Amygdala (tissue), 56 donors: ENCODE measurements around the gene WFDC6.

Experiments
- DNase-seq, 56 donors: peaks; one replicate each; lab custom pipeline; 2025; lab: John Stamatoyannopoulos, UW

Gene WFDC6

DNA sequence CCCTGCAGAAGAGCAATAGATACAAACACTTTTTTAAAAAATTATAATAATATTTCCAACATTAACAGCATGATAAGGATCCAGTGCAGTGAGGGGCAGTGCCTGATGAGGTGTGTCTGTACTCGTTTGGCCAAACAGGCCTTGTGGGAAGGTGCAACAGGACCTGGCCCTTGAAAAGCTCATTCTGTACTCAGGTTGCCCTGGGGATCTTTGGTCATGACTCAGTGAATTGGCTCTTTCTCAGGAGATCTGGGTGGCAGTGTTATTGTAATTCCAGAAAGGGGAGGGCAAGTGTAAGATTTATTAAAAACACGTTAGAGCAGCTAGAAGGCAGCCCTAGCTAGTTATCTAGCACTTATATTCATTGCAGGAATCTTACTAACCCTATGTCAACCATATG lies 21.0 kb downstream of the WFDC6 start:
- DNase-seq: no peak

DNA sequence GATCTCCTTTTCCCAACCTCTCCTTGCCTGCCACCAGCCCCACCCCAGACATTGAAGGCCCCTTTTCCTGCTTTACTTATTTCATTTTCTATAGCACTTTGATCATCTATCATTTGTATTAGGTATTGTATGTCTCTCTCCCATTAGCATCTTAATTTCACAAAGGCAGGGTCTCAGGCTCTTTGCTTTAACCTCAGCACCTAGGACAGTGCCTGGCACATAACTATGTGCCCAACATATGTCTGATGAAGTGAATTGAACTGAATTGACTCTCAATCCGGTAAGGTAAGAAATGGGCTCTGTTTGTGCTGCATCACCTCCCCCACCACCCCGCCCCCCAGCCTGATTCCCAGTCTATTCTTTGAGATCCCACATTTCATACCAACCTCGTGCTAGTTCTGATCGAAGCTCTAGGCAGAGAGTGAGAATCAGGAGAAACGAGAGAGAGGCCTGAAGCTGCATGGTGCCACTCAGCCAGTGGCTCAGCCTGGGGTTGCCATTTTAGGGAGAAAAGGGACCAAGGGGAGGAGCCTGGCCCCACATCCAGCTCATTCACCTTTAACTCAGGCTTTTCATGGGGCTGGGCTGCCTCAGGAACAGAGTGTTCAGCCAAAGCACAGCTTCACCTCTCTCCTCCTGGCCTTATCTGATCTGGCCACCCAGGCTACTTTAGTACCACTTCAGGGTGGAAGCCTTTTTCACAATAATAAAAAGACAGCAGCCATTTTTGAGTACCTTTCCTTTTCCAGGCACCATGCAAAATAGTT lies 24.0 kb downstream of the WFDC6 start, which contains the start of gene SPINT3:
SPINT3 (minus strand) TSS at position 476 of the 767 bp plus-strand sequence; CDS start at position 462, 14 bp downstream.
- no peak for DNase-seq

DNA sequence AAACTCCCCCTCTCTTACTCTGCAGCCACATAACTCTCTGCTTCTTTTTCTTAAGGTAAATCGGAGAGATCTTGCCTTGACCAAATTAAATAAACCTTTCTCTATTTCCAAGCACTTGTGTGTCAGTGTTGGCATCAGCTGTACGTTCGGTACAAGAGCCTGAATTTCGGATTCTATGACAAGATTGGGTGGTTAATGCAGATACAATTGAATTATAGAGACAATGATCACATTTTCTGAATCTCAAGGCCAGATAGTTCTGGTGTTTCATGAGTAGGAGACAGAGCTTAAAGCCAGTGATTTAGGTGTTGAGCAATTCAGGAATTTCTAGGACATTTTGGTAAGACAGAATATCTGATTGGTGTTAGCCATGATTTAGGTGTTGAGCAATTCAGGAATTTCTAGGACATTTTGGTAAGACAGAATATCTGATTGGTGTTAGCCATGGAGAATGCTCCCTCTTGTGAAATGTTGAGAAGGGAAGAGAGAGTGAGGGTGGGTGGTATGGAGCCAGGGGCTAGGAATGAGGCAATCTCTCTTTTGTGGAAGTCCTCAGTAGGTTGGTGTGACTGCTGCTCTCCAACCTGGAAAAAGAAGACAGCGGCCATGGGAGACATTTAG lies 28.9 kb downstream of the WFDC6 start:
- DNase-seq: no peak

DNA sequence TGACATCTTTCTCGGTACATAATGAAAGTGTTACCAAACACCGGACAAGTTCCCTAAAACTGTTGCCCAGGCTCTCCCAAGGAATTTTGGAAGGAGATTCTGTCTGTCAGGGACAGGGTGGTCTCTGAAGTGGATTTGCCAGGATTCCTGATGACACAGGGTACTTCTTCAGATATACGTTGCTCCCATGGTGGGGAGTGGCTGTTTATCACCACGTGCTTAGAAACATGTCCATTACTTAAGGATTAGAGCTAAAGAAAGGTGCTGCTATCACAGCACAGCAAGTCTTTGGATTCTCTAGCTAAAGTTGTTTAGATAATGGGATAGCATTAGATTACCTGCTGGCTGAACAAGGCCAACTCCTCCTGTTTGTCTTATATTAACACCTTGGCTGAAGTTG lies 30.2 kb downstream of the WFDC6 start:
- DNase-seq: no peak

DNA sequence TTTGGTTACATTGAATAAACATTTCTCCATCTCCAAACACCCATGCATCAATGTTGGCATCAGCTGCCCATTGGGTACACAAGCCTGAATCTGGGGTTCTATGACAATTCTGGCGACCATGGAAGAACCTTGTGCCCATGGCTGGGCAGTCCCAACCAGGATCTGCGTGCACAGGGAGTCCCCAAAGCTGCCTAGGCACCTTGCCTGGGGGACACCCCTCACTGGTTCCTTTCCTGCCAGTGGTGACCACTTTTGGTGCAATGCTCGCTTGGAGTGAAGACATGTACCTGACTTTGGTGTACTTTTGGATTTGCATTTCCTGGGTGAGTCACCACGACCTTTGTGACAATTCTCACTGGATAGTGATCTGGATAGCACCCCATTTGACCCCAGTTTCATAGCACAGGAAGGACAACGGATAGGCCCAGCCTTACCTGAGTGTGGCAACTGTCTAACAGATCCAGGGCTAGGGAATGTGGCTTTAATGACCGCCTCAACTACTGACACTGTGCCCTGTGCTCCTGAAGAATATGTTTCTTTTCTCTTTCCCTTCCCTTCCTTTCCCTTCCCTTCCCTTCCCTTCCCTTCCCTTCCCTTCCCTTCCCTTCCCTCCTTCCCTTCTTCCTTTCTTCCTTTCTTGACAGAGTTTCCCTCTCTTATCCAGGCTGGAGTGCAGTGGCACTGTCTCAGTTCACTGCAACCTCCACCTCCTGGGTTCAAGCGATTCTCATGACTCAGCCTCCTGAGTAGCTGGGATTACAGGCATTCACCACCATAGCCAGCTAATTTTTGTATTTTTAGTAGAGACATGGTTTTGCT lies 31.0 kb downstream of the WFDC6 start:
- no peak for DNase-seq

DNA sequence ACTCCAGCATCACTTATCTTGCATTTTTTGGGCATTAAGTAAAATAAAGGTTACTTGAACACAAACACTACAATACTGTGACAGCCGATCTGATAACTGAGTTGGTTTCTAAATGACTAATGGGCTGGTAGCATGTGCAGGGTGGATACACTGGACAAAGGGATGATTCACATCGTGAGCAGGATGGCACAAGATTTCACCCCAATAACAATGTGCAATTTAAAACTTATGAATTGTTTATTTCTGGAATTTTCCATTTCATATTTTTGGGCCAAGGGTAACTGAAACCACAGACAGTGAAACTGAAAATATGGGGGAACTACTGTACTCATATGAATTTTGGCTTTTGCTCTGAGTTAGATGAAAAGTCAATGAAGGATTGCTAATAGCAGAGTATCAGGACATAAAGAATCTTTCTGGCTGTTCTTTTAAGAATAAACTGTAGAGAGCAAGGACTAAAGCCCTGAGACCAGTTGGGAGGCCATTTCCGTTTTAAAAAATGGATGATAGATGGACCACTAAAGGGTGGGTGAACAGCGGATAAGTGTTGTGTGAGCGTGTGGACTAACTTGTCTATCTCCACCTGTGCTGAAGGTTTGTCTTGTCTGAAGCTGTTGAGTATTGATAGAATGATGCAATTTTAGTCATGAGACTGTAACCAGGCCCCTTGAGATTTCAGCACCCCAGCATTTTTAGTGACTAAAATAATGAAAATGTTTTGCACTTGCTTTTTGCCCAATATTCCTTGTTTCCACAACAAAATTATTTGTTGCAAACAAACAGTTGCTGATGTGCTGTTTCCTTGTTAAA lies 32.1 kb downstream of the WFDC6 start:
- DNase-seq: peak in 2 of 56 donors; percentile 1 to 4

DNA sequence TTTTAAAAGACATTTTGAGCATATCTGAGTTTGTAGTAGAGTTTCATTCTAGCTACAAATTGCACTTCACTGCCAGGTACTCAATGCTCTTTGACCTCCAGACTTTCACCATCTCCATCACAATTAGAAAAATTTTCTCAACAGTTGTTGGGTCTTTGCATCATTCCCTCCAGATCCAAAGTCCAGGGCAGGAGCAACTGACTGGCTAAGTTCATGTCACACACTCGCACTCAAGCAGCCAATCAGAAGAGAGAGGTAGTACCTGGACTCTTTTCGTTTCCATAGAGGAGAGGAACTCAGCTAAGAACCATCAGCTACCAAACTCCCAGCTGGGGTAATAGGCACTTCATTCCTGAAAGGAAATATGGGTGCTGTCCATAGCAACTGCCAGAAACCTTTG lies 32.9 kb downstream of the WFDC6 start:
- DNase-seq: no peak

DNA sequence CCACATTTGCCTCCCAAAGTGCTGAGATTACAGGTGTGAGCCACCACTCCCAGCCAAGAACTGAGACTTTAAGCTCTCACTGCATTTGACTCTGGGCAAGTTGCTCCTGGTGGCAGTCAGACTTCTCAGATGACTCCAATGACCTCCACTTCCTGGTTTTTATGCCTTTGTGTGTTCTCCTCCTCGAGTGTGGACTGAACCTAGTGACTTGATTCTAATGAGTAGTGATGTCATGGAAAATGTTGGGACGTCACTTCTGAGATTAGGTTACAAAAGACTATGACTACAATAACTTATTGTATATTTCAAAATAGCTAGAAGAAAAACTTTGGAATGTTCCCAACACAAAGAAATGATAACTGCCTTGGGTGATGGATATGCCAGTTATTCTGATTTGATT lies 35.9 kb downstream of the WFDC6 start:
- no peak for DNase-seq

DNA sequence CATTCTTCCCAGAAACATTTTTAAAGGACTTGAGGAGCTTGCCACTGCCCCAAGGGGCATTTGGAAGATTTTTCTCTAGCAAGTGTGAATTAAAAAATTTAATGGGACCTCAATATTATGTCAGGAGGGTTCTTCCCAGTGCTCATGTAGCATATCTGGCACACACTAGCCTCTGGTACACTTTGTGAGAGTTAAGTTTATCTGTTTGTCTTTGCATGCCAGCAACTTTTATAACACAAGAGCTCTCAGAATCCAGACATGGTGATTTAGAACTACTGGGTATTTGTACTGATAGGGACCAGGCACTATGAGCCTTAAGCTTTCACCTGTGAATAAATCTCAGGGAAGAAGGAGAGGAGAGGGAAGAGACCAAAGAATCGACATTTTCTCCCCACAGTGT lies 36.7 kb downstream of the WFDC6 start:
- no peak for DNase-seq

DNA sequence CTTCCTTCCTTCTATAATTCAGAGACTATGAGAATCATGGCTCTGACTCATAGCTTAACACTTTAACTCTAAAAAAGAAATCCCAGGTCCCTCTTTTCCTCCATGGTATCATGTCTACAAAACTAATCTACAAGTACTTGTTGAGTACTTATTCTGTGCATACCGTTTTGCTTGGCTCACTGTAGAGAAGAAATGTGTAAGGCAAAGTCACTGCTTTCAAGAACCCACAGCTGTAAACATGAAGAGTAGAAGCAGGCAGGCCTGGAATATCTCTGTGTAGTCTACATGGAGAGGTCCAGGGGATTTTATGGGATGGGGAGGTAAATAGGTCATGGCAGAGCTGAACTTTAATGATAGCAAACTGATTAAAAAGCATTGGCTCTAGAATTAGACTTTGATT lies 37.7 kb downstream of the WFDC6 start:
- DNase-seq: no peak

DNA sequence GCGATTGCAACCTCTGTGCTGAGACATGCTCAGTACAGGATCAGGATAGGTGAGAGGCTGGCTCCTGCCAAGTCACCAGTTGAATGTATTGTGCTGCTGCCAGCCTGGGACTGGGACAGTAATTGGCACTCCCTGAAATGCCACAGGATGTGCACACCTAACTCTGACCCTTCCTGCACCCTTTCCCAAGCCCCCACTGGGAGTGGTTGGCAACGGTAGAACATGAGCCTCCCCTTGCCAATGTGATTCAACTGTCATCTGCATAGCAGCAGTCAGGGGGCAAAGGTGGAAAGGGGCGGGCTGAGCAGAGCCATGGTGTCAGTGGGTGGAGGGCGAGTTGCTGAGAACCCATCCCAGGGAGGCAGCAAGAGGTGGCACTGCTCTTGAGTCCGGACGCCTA lies 39.3 kb downstream of the WFDC6 start:
- no peak for DNase-seq

DNA sequence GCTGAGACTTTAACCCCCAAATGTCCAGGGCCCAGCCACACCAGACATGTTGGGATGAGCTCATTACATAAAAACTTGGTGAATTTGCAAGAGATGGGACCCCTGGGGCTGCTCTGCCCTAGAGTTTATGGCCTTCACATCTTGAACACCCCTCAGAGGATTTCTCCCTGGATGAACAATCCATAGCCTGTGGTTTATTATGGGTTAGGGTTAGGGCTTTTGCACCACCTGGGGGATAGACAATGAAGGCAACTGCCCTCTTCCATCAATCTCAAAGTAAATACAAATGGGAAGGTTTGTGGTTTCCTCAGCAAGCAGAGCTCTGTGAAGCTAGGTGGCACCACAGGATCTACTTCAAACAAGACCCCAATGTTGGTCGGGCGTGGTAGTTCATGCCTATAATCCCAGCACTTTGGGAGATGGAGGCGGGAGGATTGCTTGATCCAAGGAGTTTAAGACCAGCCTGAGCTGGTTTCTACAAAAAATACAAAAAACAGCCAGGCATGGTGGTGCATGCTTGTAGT lies 41.2 kb downstream of the WFDC6 start:
- no peak for DNase-seq

DNA sequence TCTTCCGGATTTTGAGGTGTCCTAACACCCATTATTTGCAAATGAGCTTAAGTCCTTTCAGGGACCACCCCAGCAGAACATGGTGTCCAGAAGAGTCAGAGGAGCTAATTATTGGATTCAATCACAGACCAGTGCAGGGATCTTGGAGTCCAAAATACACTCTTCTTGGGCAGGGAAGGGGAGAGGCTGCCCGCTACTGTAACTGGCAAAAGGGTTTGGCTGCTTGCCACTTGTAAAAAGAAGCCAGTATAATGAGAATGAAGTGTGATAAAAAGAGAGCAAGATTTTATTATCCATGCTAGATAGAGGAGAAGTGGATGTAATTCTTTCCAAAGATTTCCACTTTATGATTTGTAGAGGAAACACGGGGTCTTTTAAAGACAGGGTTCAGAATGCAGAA lies 43.1 kb downstream of the WFDC6 start:
- no peak for DNase-seq

DNA sequence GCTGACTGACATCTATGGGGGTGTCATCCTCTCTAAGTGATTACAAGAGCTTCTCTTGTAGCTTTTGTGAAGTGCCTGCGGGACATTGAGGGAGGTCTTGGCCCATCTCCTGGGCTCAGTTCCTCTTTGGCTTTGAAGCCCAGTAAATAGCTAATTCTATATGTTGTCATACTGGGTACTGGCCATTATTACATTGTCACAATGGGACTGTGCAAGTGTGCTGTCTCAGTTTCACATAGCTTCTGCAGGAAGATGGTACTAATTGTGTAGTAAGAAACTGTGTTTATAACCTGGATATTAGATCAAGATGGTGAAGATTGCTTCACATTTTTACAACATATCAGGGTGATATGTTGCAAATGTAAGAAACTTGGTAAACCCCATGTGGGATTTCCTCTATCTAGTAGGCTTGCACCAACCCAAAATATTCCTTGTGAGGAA lies 43.8 kb downstream of the WFDC6 start:
- no peak for DNase-seq

DNA sequence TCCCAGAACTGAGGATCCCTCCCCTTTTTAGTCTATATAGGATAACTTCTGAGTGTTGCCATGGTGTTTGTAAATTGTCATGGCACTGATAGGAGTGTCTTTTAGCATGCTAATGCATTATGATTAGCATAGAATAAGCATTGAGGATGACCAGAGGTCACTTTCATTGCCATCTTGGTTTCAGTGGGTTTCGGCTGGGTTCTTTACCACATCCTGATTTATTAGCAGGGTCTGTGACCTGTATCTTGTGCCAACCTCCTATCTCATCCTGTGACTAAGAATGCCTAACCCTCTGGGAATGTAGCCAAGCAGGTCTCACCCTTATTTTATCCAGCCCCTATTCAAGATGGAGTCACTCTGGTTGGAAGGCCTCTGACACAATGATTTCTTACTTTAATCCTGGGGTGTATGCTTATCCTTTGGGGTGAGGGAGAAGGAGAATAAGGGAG lies 50.2 kb downstream of the WFDC6 start:
- no peak for DNase-seq

DNA sequence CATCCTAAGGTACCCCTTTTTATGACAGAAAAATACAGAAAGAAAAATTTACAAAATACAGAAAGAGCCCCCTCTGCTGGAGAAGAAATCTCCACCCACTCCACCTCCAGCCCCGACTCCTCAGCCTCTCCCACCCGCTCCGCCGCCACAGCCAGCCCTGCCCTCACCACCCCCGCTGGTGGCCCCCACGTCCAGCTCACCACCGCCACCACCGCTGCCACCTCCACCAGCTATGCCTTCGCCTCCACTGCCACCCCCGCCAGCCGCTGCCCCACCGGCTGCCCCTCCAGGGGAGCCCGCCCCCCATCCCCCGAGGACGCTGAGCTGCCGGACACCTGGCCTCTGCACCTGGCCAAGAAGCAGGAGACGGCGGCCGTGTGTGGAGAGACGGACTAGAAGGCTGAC lies 52.0 kb downstream of the WFDC6 start:
- DNase-seq: no peak

DNA sequence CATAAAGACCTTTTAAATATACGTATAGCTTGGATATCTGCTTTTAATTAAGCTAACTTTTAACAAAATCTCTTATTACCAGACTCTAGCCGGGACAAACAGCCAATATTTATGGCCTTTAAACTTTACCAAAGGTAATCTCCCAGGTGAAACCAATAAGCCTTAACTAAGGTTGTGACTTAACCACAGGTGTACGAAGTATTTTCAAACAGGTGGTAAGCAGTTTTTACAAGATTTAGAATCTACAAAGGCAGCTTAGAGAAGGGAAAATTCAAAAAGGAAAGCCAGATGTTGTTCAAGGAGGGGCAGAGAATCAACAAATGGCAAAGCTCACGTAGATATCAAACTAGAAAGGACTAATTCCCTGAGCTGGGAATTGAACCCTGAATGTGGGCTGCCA lies 53.9 kb downstream of the WFDC6 start:
- no peak for DNase-seq

DNA sequence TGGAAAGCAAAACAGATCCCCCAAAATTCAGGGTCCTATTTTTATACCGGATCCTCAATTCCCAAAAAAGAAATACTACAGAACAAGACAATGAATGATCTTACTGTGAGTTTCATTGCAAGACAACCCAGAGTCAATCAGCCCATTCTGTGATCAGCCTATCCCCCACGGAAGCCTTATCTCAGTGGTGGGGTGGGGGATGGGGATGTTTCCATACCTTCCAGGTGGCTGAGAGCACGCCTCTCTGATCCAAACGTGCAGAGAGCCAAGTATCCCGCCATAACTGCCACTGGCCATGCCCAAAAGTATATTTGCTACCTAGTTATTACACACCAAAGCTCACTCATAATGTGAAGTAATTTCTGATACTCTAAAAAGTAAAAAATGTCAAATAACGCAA lies 54.6 kb downstream of the WFDC6 start:
- no peak for DNase-seq
